Keratinocyte (primary cell): ENCODE data around the gene PTPRR. TPM values are rescaled to one million over a fixed set of nuclear protein-coding genes. Genes with fewer than 3 reads are reported as not detected.

Experiments
- DNase-seq: peaks from one replicate; pipeline ENCODE4 v3.0.0-alpha.2; 2011; ENCODE audit warnings: low read depth, missing footprints, low spot score
- FAIRE-seq: peaks from 2 replicates; lab custom pipeline; 2011; peaks lifted over from hg19 to GRCh38; lab: Jason Lieb, UNC
- H2AFZ ChIP-seq: 2 replicates; pipeline ENCODE4 v1.6.0; 2012; ENCODE audit warnings: low read length, control low read depth, inconsistent platforms; ENCODE audit not compliant: control insufficient read depth
- H3K27ac ChIP-seq: 2 replicates; pipeline ENCODE4 v1.5.1; 2011; ENCODE audit warnings: low read length; ENCODE audit not compliant: control insufficient read depth, insufficient read depth
- H3K27me3 ChIP-seq: 3 replicates; pipeline ENCODE4 v1.6.0; 2011; ENCODE audit warnings: low read length; ENCODE audit not compliant: control insufficient read depth, insufficient read depth; ENCODE audit errors: extremely low read depth
- H3K36me3 ChIP-seq, 2 experiments: 2 replicates in 1 of 2; 3 replicates in 1 of 2; pipeline ENCODE4 v1.5.1; 2011; ENCODE audit warnings: low read length in 2 of 2, mild to moderate bottlenecking in 1 of 2; ENCODE audit not compliant: control insufficient read depth in 2 of 2, insufficient read depth in 2 of 2; ENCODE audit errors: extremely low read depth in 1 of 2
- H3K4me1 ChIP-seq: 3 replicates; pipeline ENCODE4 v1.5.1; 2011; ENCODE audit warnings: low read length; ENCODE audit not compliant: control insufficient read depth, insufficient read depth; ENCODE audit errors: extremely low read depth
- H3K4me2 ChIP-seq: 3 replicates; pipeline ENCODE4 v1.6.0; 2011; ENCODE audit warnings: low read depth, low read length; ENCODE audit not compliant: control insufficient read depth, insufficient read depth; ENCODE audit errors: extremely low read depth
- H3K4me3 ChIP-seq, 3 experiments: fragments of 200-600 bp in 1 of 3; sonication (generic) in 1 of 3; 2 replicates in 2 of 3; 3 replicates in 1 of 3; pipeline ENCODE4 v1.5.1; 2011 to 2016; ENCODE audit warnings: low read length in 3 of 3, mild to moderate bottlenecking in 3 of 3, control low read depth in 2 of 3, inconsistent platforms in 1 of 3, low read depth in 1 of 3, mixed read lengths in 1 of 3, mixed run types in 1 of 3, moderate library complexity in 1 of 3; ENCODE audit not compliant: control insufficient read depth in 2 of 3, insufficient read depth in 2 of 3; ENCODE audit errors: extremely low read depth in 1 of 3
- H3K79me2 ChIP-seq: 2 replicates; pipeline ENCODE4 v1.6.0; 2012; ENCODE audit warnings: low read length; ENCODE audit not compliant: control insufficient read depth, insufficient read depth
- H3K9ac ChIP-seq: 3 replicates; pipeline ENCODE4 v1.6.0; 2011; ENCODE audit warnings: low read length; ENCODE audit not compliant: control insufficient read depth, insufficient read depth; ENCODE audit errors: extremely low read depth
- H3K9me1 ChIP-seq: 3 replicates; pipeline ENCODE4 v1.6.0; 2011; ENCODE audit warnings: low read length; ENCODE audit not compliant: control insufficient read depth, insufficient read depth; ENCODE audit errors: extremely low read depth
- H3K9me3 ChIP-seq: 2 replicates; pipeline ENCODE4 v1.5.1; 2012; ENCODE audit warnings: low read depth, low read length; ENCODE audit not compliant: control insufficient read depth
- H4K20me1 ChIP-seq: 3 replicates; pipeline ENCODE4 v1.6.0; 2011; ENCODE audit warnings: low read length; ENCODE audit not compliant: control insufficient read depth, insufficient read depth; ENCODE audit errors: extremely low read depth
- CTCF ChIP-seq, 3 experiments: IDR thresholded peaks in 1 of 3; conservative IDR thresholded peaks in 1 of 3; optimal IDR thresholded peaks in 1 of 3; 2 replicates in 2 of 3; 3 replicates in 1 of 3; pipeline versions ENCODE3 to v1.5.1; 2011; ENCODE audit warnings: low read length in 3 of 3, mild to moderate bottlenecking in 3 of 3, moderate library complexity in 2 of 3, control low read depth in 1 of 3, inconsistent platforms in 1 of 3; ENCODE audit not compliant: insufficient read depth in 2 of 3; ENCODE audit errors: extremely low read depth in 1 of 3
- EZH2 ChIP-seq: IDR thresholded peaks from one replicate; pipeline ENCODE4 v1.6.1; 2012; ENCODE audit warnings: inconsistent platforms, mild to moderate bottlenecking, low read length, moderate library complexity
- dilution Hi-C: fragments of 300-500 bp; cut with MboI; formaldehyde crosslinking; loops from one replicate; pipeline ENCODE4 v1.7.0; 2020; ENCODE audit warnings: low sequenced_read_pairs; ENCODE audit not compliant: extremely low pct_ligation_motif_present
- polyA plus RNA-seq, 5 experiments: library from polyadenylated mRNA; depleted of rRNA in 3 of 5; stranded (reverse) in 3 of 5; stranded (forward) in 1 of 5; unstranded in 1 of 5; fragments of >200 nt; gene quantifications; 1 replicate in 1 of 5; 2 replicates in 3 of 5; 3 replicates in 1 of 5; pipeline versions ENCODE4 v1.2.1 to v1.2.3, GENCODE V29; 2011 to 2012; ENCODE audit warnings: missing spikeins in 2 of 5, low read depth in 1 of 5, low replicate concordance in 1 of 5

PTPRR gene
- polyA plus RNA-seq, 1 donor (not counting 4 experiments of a cell fraction or from before 2014, with no cell fraction given): 3.1 TPM

- no peak for FAIRE-seq
- TF ChIP-seq EZH2 (no peak), CTCF (optimal IDR thresholded peaks at IDR 0.05 in 1 of 3, IDR thresholded peaks at IDR 0.05 in 1 of 3, conservative IDR thresholded peaks at IDR 0.05 in 1 of 3; ENCODE audit: extremely low read depth in 1 of 3, insufficient read depth in 2 of 3, low read length in 3 of 3) (no peak)
- dilution Hi-C loops: no loop called here
These were observed 222.2 kb downstream of the PTPRR start for GRCh38 chr12:70698345-70698744.

GRCh38 chr12:70695361-70696023 is 225.0 kb downstream of the PTPRR start:
- Histone ChIP-seq H3K36me3 (no peaks in the 10 kb centered on the region), H4K20me1 (no peaks in the 10 kb centered on the region), H3K4me1 (no peaks in the 10 kb centered on the region)

More at GRCh38 chr12:70698345-70698744, 222.2 kb downstream of the PTPRR start:
- H3K4me3 ChIP-seq: no peak overlapping the region
- no peak overlapping the region for H2AFZ ChIP-seq
- no peaks in the 10 kb centered on the region for H4K20me1 ChIP-seq
- H3K9me1 ChIP-seq: no peaks in the 10 kb centered on the region
- H3K9me3 ChIP-seq: no peaks in the 10 kb centered on the region
- H3K27me3 ChIP-seq: no peaks in the 10 kb centered on the region
- no peak overlapping the region for H3K27ac ChIP-seq
- H3K4me2 ChIP-seq: no peak overlapping the region
- no peak overlapping the region for H3K9ac ChIP-seq
- DNase-seq: no peak
- H3K4me1 ChIP-seq: no peaks in the 10 kb centered on the region
- H3K79me2 ChIP-seq: no peaks in the 10 kb centered on the region
- H3K36me3 ChIP-seq: no peaks in the 10 kb centered on the region

More at GRCh38 chr12:70695361-70696023, 225.0 kb downstream of the PTPRR start:
- no peak overlapping the region for H3K4me2 ChIP-seq
- dilution Hi-C loops: no loop called here
- no peaks in the 10 kb centered on the region for H3K9me1 ChIP-seq
- no peak for FAIRE-seq
- TF ChIP-seq CTCF (optimal IDR thresholded peaks at IDR 0.05 in 1 of 3, IDR thresholded peaks at IDR 0.05 in 1 of 3, conservative IDR thresholded peaks at IDR 0.05 in 1 of 3; ENCODE audit: extremely low read depth in 1 of 3, insufficient read depth in 2 of 3, low read length in 3 of 3) (no peak), EZH2 (no peak)
- H3K27ac ChIP-seq: no peak overlapping the region
- no peaks in the 10 kb centered on the region for H3K9me3 ChIP-seq
- no peaks in the 10 kb centered on the region for H3K27me3 ChIP-seq
- H2AFZ ChIP-seq: no peak overlapping the region
- no peak for DNase-seq
- H3K79me2 ChIP-seq: no peaks in the 10 kb centered on the region
- H3K4me3 ChIP-seq: no peak overlapping the region
- H3K9ac ChIP-seq: no peak overlapping the region
